D721Med (cell line): ENCODE measurements around the gene METTL24.
"Not testable (repeated sequence)": the region's sequence is repeated elsewhere in the genome, so short reads cannot be mapped to it uniquely, and the experiment has no call there.

Experiments used
- DNase-seq: peaks from one replicate; pipeline ENCODE4 v3.0.0; 2011; ENCODE audit warnings: low spot score; ENCODE audit not compliant: insufficient read length
- FAIRE-seq: peaks from 2 replicates; lab custom pipeline; 2011; peaks lifted over from hg19 to GRCh38; lab: Jason Lieb, UNC
- CTCF ChIP-seq: IDR thresholded peaks from 2 replicates; pipeline ENCODE4 v1.5.1; 2012; ENCODE audit warnings: mild to moderate bottlenecking, control low read depth; ENCODE audit not compliant: insufficient read depth; ENCODE audit errors: missing control alignments

METTL24 gene

GRCh38 chr6:110355022-110355421 lies 3.1 kb downstream of the METTL24 start:
- FAIRE-seq (no peak), DNase-seq (no peak)
- no peak for TF ChIP-seq CTCF

- TF ChIP-seq CTCF = no peak
- FAIRE-seq (no peak), DNase-seq (no peak)
Observed at GRCh38 chr6:110354153-110354552, 4.0 kb downstream of the METTL24 start.

- no peak for TF ChIP-seq CTCF
- FAIRE-seq (no peak), DNase-seq (no peak)
Observed at GRCh38 chr6:110353457-110354001, 4.6 kb downstream of the METTL24 start.

GRCh38 chr6:110352563-110353262 lies 5.4 kb downstream of the METTL24 start:
- no peak for TF ChIP-seq CTCF
- FAIRE-seq = no peak
- no peak for DNase-seq

GRCh38 chr6:110351986-110352385 lies 6.2 kb downstream of the METTL24 start:
- TF ChIP-seq CTCF = no peak
- DNase-seq (no peak), FAIRE-seq (no peak)

GRCh38 chr6:110351546-110351945 lies 6.6 kb downstream of the METTL24 start:
- DNase-seq (no peak), FAIRE-seq (no peak)
- TF ChIP-seq CTCF = no peak

GRCh38 chr6:110350593-110350992 lies 7.6 kb downstream of the METTL24 start:
- not testable (repeated sequence) for FAIRE-seq, DNase-seq
